GM19372 (cell line): ENCODE data around the gene USP12.

Experiments
- ATAC-seq: cut with Tn5 transposase; IDR thresholded peaks from one replicate; pipeline ENCODE4 v1.9.1; 2021; ENCODE audit warnings: mild to moderate bottlenecking, low read depth, moderate library complexity; ENCODE audit not compliant: unreplicated experiment

USP12 gene

GRCh38 chr13:27040826-27041108, 130.8 kb downstream of the USP12 start:
- no peak for ATAC-seq

- no peak for ATAC-seq
These were observed 132.4 kb downstream of the USP12 start for GRCh38 chr13:27039171-27039701.

- ATAC-seq, result no peak
These were observed 133.3 kb downstream of the USP12 start for GRCh38 chr13:27038323-27038722.

- ATAC-seq, result no peak
These were observed 134.0 kb downstream of the USP12 start for GRCh38 chr13:27037571-27037970.

GRCh38 chr13:27037171-27037570, 134.4 kb downstream of the USP12 start:
- ATAC-seq, result no peak

- ATAC-seq, result no peak
These were observed 135.2 kb downstream of the USP12 start for GRCh38 chr13:27036236-27036981.

- no peak for ATAC-seq
These were observed 135.7 kb downstream of the USP12 start for GRCh38 chr13:27035892-27036235.

GRCh38 chr13:27034678-27035111, 136.9 kb downstream of the USP12 start:
- no peak for ATAC-seq

GRCh38 chr13:27028683-27029480, 142.7 kb downstream of the USP12 start:
- no peak for ATAC-seq

GRCh38 chr13:27027086-27027667, 144.4 kb downstream of the USP12 start:
- no peak for ATAC-seq

- no peak for ATAC-seq
These were observed 145.2 kb downstream of the USP12 start for GRCh38 chr13:27026396-27026795.

GRCh38 chr13:27024776-27025492, 146.7 kb downstream of the USP12 start:
- no peak for ATAC-seq

- ATAC-seq, result no peak
These were observed 147.5 kb downstream of the USP12 start for GRCh38 chr13:27024074-27024461.

GRCh38 chr13:27023385-27024073, 148.1 kb downstream of the USP12 start:
- no peak for ATAC-seq

- no peak for ATAC-seq
These were observed 148.9 kb downstream of the USP12 start for GRCh38 chr13:27022571-27023311.

- ATAC-seq, result no peak
These were observed 151.2 kb downstream of the USP12 start for GRCh38 chr13:27020415-27020814.

- no peak for ATAC-seq
These were observed 152.7 kb downstream of the USP12 start for GRCh38 chr13:27018882-27019281.

- no peak for ATAC-seq
These were observed 153.2 kb downstream of the USP12 start for GRCh38 chr13:27018344-27018861.

GRCh38 chr13:27016875-27017274, 154.7 kb downstream of the USP12 start:
- ATAC-seq, result no peak
